ENCODE results near the gene THAP4. TPM values are rescaled to one million over a fixed set of nuclear protein-coding genes. Genes with fewer than 3 reads are reported as not detected.

Gene THAP4
- total RNA-seq, 1 donor: 43.4 TPM

DNA sequence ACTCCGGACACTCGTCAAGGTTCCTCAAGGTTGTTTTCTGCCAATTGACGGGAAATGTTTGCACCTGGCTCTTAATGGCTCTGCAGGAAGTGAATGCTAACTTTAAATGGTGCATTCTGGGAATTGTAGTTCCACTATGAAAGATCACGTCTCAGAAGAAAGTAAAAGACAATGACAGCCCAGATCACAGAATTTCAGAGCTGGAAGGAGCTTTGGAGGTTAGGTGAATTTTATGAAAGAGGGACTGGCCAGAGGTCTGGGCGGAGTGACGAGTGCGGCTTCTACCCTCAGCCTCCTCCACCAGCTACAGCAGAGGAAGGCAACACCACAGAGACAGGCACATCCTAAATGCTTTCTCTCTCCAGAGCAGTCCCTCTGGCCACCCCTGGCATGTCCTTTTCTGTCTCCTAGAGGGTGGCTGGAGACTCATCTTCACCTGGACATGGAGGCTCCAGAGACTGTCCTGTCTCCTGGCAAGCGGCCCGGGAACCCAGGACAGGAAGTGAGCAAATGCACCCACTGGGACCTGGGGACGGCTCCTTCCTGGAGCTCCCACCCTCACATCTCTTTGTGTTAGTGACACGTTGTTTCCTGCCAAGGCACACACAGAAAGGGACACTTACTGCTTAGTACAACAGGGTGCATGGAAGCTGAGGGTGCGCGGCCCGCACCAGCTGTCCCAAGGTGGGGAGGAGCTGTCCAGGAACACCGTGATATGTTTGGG lies 19.4 kb downstream of the THAP4 start:
- peaks cover 81% of the 10 kb centered on the region for H3K79me2 ChIP-seq (ENCODE audit: insufficient read depth, low read length)
- TF ChIP-seq, protein P1, sequence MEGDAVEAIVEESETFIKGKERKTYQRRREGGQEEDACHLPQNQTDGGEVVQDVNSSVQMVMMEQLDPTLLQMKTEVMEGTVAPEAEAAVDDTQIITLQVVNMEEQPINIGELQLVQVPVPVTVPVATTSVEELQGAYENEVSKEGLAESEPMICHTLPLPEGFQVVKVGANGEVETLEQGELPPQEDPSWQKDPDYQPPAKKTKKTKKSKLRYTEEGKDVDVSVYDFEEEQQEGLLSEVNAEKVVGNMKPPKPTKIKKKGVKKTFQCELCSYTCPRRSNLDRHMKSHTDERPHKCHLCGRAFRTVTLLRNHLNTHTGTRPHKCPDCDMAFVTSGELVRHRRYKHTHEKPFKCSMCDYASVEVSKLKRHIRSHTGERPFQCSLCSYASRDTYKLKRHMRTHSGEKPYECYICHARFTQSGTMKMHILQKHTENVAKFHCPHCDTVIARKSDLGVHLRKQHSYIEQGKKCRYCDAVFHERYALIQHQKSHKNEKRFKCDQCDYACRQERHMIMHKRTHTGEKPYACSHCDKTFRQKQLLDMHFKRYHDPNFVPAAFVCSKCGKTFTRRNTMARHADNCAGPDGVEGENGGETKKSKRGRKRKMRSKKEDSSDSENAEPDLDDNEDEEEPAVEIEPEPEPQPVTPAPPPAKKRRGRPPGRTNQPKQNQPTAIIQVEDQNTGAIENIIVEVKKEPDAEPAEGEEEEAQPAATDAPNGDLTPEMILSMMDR (IDR thresholded peaks at IDR 0.05; ENCODE audit: extremely low read depth, low read depth, low read length): no peak

GRCh38 chr2:241616168-241617125 lies 20.5 kb downstream of the THAP4 start:
- Histone ChIP-seq H3K9me3 (ENCODE audit: low read depth, low read length) (no peaks in the 10 kb centered on the region), H4K20me1 (ENCODE audit: insufficient read depth, low read length) (peaks cover 29% of the 10 kb centered on the region), H2AFZ (ENCODE audit: low read length) (no peak overlapping the region), H3K4me3 (ENCODE audit: insufficient read depth, low read length) (no peak overlapping the region), H3K4me2 (ENCODE audit: insufficient read depth, low read length) (no peak overlapping the region), H3K4me1 (ENCODE audit: insufficient read depth, low read length) (peaks cover 4% of the 10 kb centered on the region), H3K36me3 (ENCODE audit: insufficient read depth, low read length) (peaks cover 9% of the 10 kb centered on the region), H3K27ac (ENCODE audit: low read depth, low read length) (no peak overlapping the region), H3K27me3 (ENCODE audit: insufficient read depth, low read length) (no peaks in the 10 kb centered on the region), H3K79me2 (ENCODE audit: insufficient read depth, low read length) (peaks cover 75% of the 10 kb centered on the region)
- TF ChIP-seq, protein P1 (IDR thresholded peaks at IDR 0.05; ENCODE audit: extremely low read depth, low read depth, low read length): no peak
- DNase-seq (ENCODE audit: insufficient read length, low spot score, missing footprints): peak; percentile 14

More for the DNA sequence above, 19.4 kb downstream of the THAP4 start:
- no peaks in the 10 kb centered on the region for H3K27me3 ChIP-seq (ENCODE audit: insufficient read depth, low read length)
- H3K36me3 ChIP-seq (ENCODE audit: insufficient read depth, low read length): peaks cover 5% of the 10 kb centered on the region
- H3K4me3 ChIP-seq (ENCODE audit: insufficient read depth, low read length): no peak overlapping the region
- no peaks in the 10 kb centered on the region for H3K9me3 ChIP-seq (ENCODE audit: low read depth, low read length)
- H4K20me1 ChIP-seq (ENCODE audit: insufficient read depth, low read length): peaks cover 29% of the 10 kb centered on the region
- no peak overlapping the region for H2AFZ ChIP-seq (ENCODE audit: low read length)
- H3K27ac ChIP-seq (ENCODE audit: low read depth, low read length): peak overlapping the region; percentile 37
- peak overlapping the region; percentile 32 for H3K4me2 ChIP-seq (ENCODE audit: insufficient read depth, low read length)
- peak; percentile 56 for DNase-seq (ENCODE audit: insufficient read length, low spot score, missing footprints)
- peaks cover 4% of the 10 kb centered on the region for H3K4me1 ChIP-seq (ENCODE audit: insufficient read depth, low read length)

- peaks cover 4% of the 10 kb centered on the region for H3K4me1 ChIP-seq (ENCODE audit: insufficient read depth, low read length)
- no peaks in the 10 kb centered on the region for H3K9me3 ChIP-seq (ENCODE audit: low read depth, low read length)
- no peak overlapping the region for H3K4me3 ChIP-seq (ENCODE audit: insufficient read depth, low read length)
- TF ChIP-seq, protein P1 (IDR thresholded peaks at IDR 0.05; ENCODE audit: extremely low read depth, low read depth, low read length): no peak
- peaks cover 29% of the 10 kb centered on the region for H4K20me1 ChIP-seq (ENCODE audit: insufficient read depth, low read length)
- DNase-seq (ENCODE audit: insufficient read length, low spot score, missing footprints): no peak
- no peak overlapping the region for H2AFZ ChIP-seq (ENCODE audit: low read length)
- H3K27me3 ChIP-seq (ENCODE audit: insufficient read depth, low read length): no peaks in the 10 kb centered on the region
- H3K27ac ChIP-seq (ENCODE audit: low read depth, low read length): no peak overlapping the region
- peaks cover 72% of the 10 kb centered on the region for H3K79me2 ChIP-seq (ENCODE audit: insufficient read depth, low read length)
- H3K36me3 ChIP-seq (ENCODE audit: insufficient read depth, low read length): peaks cover 9% of the 10 kb centered on the region
- H3K4me2 ChIP-seq (ENCODE audit: insufficient read depth, low read length): no peak overlapping the region
These were observed 21.4 kb downstream of the THAP4 start for GRCh38 chr2:241615522-241616052.

Measured in osteoblast (primary cell).